ENCODE data around the gene CACNA1H.
"Not testable (repeated sequence)": the region's sequence is repeated elsewhere in the genome, so short reads cannot be mapped to it uniquely, and the experiment has no call there.

GRCh38 chr16:1190789-1191188, 37.9 kb downstream of the CACNA1H start:
- not testable (repeated sequence) for TF ChIP-seq EZH2 (IDR thresholded peaks at IDR 0.05; ENCODE audit: insufficient read depth, poor library complexity, severe bottlenecking); EZH2phosphoT487 (IDR thresholded peaks at IDR 0.05; ENCODE audit: insufficient read depth, low read depth)

Measured in GM23248 (cell line).